Peyer's patch (tissue), 4 donors: ENCODE data around the gene PATZ1.

Source experiments
- CTCF ChIP-seq, 6 experiments: fragments of 450-650 bp in 4 of 6; fragments of 200-600 bp in 2 of 6; sonication (generic) in 1 of 6; IDR thresholded peaks; one replicate each; pipeline ENCODE4 v1.5.1; 2017 to 2019; ENCODE audit warnings: antibody characterized with exemption in 6 of 6, mild to moderate bottlenecking in 3 of 6, moderate library complexity in 1 of 6
- POLR2A ChIP-seq, 2 donors: fragments of 450-650 bp; IDR thresholded peaks; one replicate each; pipeline ENCODE4 v1.5.1; 2017; ENCODE audit warnings: antibody characterized with exemption in 2 of 2, mild to moderate bottlenecking in 2 of 2, moderate library complexity in 2 of 2

- TF ChIP-seq CTCF (IDR thresholded peaks at IDR 0.05) (no peak), POLR2A (IDR thresholded peaks at IDR 0.05) (no peak)
Observed at GRCh38 chr22:31305194-31305593, 41.0 kb downstream of the PATZ1 start.
